GM18858 (cell line): ENCODE results near the gene EEF2K.

ENCODE experiments used
- ATAC-seq: cut with Tn5 transposase; IDR thresholded peaks from one replicate; pipeline ENCODE4 v1.9.1; 2021; ENCODE audit not compliant: unreplicated experiment

Gene EEF2K

DNA sequence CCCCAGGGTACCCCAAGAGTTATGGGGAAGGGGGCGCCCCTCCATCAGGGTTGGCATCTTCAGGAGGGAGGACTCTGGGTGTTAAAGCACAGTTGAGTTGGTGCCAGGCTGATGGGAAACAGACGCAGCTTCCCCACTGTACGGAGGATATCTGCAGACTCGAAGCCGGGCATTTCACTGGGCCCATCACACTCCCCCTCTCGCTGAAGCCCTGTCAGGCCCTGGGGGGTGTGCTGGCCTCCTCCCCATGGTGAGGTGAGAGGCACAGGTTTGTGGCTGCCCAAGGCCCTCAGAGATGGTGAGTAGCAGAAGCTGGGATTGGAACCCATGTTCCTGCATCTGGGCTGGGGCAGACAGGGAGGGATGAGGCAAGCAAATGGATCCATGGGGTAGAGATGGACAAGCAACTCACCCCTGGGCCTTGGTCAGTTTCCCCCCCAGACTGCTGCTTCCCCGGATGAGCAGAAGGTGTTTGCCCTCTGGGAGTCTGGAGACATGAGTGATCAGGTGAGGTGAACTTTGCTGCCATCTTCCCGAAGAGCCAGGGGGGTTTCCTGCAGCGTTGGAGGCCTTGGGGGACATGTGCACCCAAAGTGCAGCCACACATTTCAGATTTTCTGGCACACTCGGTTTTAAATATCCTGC lies 122.1 kb downstream of the EEF2K start:
- ATAC-seq: no peak

DNA sequence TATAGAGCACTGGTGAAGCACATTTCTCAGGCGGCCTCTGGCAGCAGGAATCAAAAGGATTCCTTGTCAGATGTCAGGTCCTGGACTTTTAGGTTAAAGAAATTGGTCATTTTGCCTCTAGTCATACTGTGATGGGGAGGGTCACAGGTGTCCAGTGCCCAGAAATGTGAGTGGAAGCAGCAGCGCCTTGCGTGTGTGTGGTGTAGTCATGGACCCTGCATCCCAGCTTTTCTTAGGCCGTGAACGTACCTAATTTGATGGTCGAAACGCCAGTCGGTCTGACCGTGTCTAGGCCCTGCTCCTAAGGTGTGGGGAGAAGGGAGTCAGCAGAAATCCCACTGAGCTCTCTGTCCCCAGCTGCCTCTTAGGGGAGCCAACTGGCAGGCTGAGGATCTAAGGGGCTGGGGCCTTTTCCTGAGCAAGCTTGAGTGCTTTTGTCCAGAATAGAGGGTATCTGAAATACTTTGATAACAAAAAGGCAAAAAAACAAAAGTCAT lies 123.2 kb downstream of the EEF2K start:
- ATAC-seq: no peak

DNA sequence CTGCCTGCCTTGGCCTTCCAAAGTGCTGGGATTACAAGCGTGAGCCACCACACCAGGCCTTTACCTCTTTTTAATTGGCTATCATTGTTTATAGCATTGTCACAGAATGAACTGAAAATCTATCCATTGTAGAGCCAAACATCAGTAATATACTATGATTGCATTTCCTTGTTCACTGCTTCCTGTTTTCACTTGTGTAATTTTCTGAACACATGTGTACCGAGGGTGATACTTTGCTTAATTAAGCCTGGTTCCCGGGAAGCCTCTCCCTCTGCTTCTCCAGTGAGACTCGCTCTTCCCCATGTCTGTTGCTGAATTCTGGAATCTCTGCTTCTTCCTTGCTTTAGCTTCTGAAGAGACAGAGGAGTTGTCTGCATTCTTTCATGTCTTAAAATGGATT lies 124.2 kb downstream of the EEF2K start:
- no peak for ATAC-seq

DNA sequence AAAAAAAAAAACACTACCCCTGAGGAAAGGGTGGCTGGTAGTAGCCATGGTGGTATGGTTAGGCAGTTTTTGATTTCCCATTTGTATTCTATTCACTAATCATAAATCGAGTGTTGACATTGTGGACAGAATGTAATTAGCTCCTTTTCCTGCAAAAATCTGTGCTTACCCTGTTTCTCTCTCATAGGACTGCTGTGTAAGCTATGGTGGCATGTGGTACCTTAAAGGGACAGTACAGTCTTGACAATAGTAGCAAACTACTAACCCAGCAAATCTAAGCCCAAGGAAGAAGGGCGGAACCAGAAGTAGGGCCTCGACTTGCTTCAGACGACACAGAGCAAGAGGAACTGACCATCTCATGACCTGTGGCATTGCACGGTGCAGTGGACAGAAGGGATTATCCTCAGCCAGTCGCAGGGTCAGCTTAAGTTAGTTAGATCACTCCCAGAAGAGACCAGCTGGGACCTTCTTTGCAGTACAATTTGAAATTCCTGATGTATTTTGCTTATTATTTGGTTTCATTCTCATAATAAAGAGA lies 127.4 kb downstream of the EEF2K start:
- ATAC-seq: no peak

DNA sequence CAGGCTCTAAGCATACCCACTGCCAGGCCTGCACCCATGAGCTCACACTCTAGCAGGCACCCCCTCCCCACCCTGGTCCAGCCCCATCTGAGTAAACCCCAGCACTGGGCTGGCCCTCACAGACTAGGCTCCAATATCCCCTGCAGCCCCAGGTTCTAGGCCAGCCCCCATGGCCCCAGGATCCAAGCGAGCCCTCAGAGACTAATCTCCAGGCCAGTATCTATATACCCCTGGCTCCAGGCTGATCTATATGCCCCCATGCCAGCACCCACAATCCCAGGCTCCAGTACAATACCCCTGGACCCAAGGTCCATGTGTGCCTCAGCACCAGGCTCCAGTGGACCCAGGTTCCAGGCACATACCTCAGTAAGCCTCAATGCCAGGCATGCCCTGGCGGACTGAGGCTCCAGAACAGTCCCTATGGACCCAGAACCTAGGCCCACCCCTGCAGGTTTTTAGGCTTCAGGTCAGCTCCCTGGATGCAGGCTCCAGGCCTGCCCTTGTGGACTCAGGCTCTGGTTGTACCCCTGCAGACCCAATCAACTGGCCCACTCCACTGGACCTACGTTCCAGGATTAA lies 129.7 kb downstream of the EEF2K start:
- ATAC-seq: no peak

DNA sequence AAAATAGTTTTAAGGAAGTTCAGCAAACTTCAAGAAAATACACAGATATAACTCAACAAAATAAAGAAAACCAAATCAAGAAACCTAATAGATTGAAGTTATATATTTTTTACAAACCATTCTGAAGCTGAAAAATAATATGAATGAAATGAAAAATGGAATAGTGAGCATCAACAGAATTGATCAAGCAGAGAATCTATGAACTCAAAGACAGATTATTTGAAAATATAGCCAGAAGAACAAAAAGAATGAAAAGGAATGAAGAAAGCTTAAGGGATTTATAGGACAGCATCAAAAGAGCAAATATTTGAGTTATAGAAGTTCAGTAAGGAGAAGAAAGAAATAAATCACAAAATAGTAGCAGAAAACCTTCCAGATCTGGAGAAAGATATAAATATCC lies 130.5 kb downstream of the EEF2K start:
- no peak for ATAC-seq

DNA sequence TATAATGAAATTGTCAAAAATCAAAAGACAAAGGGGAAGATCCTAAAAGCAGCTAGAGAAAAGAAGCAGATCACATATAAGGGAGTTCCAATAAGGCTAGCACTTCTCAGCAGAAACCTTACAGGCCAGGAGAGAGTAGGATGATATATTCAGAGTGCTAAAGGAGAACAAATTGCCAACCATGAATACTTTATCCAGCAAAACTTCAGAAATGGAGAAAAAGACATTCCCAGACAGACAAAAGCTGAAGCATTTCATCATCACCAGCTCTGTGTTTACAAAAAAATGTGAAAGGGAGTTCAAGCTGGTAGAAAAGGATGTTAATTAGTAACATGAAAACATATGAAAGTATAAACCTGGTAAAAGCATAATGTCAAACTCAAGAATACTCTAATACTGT lies 131.0 kb downstream of the EEF2K start:
- no peak for ATAC-seq

DNA sequence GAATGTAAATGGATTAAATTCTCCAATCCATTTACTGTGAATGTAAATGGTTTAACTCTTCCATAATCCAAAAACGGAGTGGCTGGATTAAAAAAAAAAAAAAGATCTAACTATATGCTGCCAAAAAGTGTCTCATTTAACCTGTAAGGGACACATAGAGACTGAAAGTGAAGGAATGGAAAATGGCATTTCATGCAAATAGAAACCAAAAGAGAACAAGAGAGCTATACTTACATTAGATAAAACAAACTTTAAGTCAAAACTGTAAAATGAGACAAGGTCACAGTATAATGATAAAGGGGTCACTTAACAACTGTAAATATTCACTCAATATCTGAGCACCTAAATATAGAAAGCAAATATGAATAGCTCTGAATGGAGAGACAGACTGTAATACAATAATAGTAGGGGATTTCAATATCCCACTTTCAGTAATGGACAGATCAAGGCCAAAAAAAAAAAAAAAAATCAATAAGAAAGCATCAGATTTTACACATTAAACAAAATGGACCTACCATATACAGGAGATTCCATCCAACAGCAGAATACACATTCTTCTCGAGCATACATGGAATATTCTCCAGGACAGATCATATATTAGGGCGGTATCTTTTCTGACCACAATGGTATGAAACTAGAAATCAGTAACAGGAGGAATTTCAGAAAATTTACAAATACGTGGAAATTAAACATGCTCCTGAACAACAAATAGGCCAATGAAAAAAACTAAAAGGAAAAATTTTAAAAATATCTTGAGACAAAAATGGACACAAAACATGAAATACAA lies 132.0 kb downstream of the EEF2K start:
- no peak for ATAC-seq
